ENCODE results near the gene FMO2.
A peak's percentile ranks its signal among the peaks of the same experiment; 100 is the strongest.
"Not testable (repeated sequence)": the region's sequence is repeated elsewhere in the genome, so short reads cannot be mapped to it uniquely, and the experiment has no call there.

Gene FMO2

DNA sequence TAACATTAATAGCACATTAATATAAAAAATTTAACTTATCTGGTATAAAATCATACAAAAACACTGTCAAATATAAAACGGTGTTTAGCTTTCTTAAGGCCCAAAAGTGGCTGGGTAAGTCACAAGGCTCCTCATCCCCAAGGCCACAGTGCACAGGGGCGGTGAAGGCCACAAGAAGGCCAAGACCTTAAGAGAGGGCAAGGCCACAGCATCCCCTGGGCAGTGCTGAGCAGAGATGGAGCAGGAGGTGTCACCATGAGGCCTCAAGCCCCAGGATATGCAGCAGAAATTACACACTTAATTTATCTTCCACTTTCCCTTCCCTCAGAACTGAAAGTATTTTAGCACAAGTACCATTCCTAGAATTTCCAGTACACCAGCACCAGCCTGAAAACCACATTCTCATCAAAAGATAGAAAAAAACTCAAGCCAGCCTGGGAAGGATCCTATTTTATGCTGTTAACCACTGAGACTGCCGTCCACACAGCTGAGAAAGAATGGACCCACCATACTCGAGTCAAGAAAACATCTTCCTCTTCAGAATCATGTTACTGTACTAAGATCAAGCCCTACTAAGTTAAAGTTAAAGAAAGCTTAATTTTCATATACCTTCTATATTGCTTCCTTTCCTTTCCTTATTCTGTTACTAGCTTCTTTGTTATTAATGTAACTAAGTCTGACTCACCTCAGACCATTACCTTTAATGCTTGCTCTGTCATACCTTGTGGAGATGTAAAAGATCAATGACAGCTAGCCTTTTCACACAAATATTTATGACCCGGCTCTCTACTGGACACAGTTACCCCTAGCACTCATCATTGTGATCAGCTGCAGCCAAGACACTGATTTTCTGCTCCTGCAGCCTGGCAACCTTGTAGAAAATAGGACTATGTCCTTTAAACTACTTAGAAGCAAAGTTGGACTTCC is 36.8 kb downstream of the FMO2 start:
- H3K4me3 ChIP-seq (ENCODE audit: low read depth, low read length): no peak overlapping the region
- H3K27ac ChIP-seq: no peak overlapping the region
- TF ChIP-seq, protein P1, sequence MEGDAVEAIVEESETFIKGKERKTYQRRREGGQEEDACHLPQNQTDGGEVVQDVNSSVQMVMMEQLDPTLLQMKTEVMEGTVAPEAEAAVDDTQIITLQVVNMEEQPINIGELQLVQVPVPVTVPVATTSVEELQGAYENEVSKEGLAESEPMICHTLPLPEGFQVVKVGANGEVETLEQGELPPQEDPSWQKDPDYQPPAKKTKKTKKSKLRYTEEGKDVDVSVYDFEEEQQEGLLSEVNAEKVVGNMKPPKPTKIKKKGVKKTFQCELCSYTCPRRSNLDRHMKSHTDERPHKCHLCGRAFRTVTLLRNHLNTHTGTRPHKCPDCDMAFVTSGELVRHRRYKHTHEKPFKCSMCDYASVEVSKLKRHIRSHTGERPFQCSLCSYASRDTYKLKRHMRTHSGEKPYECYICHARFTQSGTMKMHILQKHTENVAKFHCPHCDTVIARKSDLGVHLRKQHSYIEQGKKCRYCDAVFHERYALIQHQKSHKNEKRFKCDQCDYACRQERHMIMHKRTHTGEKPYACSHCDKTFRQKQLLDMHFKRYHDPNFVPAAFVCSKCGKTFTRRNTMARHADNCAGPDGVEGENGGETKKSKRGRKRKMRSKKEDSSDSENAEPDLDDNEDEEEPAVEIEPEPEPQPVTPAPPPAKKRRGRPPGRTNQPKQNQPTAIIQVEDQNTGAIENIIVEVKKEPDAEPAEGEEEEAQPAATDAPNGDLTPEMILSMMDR (IDR thresholded peaks at IDR 0.05; ENCODE audit: low read depth, low read length): no peak
- H3K27me3 ChIP-seq (ENCODE audit: insufficient read depth, low read depth, severe bottlenecking): no peaks in the 10 kb centered on the region
- H3K36me3 ChIP-seq: no peaks in the 10 kb centered on the region
- no peaks in the 10 kb centered on the region for H3K9me3 ChIP-seq (ENCODE audit: severe bottlenecking)
- DNase-seq: no peak

DNA sequence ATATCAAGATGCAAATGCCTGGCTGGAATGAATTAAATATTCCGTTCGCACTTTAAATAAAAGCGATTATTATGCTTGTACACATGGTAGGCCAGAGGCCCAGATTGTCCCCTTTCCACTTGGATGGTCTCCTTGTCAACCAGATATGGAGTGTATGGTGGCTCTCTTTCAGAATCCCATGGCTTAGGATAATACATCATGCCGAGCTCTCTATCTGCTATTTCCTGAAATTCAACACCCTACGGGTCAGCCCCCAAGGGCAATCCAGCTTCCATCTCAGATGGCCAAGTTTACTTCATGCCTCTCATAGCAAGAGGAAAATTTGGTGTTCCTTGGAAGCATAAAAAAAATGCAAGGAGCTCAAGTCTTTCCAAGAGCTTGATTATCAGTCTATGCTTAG is 37.8 kb downstream of the FMO2 start:
- DNase-seq: no peak
- TF ChIP-seq, protein P1 (IDR thresholded peaks at IDR 0.05; ENCODE audit: low read depth, low read length): no peak
- H3K4me3 ChIP-seq (ENCODE audit: low read depth, low read length): no peak overlapping the region
- H3K27ac ChIP-seq: no peak overlapping the region
- no peaks in the 10 kb centered on the region for H3K9me3 ChIP-seq (ENCODE audit: severe bottlenecking)
- H3K36me3 ChIP-seq: no peaks in the 10 kb centered on the region
- no peaks in the 10 kb centered on the region for H3K27me3 ChIP-seq (ENCODE audit: insufficient read depth, low read depth, severe bottlenecking)

DNA sequence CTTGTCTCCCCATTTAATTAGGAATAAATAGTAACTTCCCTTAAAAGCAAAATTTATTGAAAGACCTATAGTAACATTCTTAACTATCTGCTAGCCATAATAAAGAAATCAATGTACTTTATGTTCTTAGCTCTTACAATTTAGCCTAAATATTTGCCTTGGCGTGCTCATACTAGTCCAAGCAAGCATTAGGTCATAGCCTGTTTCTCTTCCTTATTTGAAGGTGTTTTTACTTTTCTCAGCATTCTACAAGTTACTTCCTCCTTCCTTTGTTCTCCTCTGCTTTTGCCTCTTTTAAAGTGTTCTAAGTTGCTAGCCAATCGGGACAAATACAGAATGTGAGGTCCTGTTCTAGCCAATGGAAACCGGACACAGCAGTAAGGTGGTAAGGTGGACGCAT is 39.2 kb downstream of the FMO2 start:
- not testable (repeated sequence) for H3K4me3 ChIP-seq (ENCODE audit: low read depth, low read length); H3K27me3 ChIP-seq (ENCODE audit: insufficient read depth, low read depth, severe bottlenecking); H3K36me3 ChIP-seq; H3K9me3 ChIP-seq (ENCODE audit: severe bottlenecking); DNase-seq; H3K27ac ChIP-seq

DNA sequence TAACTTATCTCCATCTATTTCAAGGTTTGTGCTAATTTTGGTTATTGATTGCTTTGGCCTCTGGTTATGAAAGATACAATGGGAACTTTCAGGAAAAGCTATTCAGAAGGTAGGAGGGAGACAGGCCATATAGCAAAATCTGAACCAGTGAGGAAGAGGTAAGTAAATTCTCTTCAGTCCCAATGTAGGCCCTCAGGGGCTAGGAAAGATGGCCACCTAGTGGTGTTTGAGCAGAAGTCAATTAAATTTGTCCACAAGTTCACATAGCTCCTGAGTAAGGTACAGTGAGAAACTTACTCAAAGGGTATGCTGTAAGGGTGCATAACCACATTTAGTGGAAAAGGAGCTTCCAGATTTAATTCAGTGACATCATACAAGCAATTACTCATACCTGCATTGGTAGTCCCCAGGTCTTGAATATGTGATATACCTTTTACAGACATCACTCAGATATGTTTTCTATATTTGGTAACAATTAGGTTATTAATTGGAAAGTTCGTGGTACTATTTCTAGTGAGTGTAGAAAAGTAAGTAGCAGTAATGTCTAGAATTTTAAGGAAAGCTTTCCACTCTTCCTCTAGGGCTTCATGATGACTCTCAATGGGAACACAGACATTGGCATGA is 41.8 kb downstream of the FMO2 start:
- peak; percentile 12 for DNase-seq
- H3K4me3 ChIP-seq (ENCODE audit: low read depth, low read length): no peak overlapping the region
- TF ChIP-seq, protein P1 (IDR thresholded peaks at IDR 0.05; ENCODE audit: low read depth, low read length): peak; percentile 46
- H3K9me3 ChIP-seq (ENCODE audit: severe bottlenecking): no peaks in the 10 kb centered on the region
- H3K36me3 ChIP-seq: no peaks in the 10 kb centered on the region
- H3K27ac ChIP-seq: no peak overlapping the region
- no peaks in the 10 kb centered on the region for H3K27me3 ChIP-seq (ENCODE audit: insufficient read depth, low read depth, severe bottlenecking)

DNA sequence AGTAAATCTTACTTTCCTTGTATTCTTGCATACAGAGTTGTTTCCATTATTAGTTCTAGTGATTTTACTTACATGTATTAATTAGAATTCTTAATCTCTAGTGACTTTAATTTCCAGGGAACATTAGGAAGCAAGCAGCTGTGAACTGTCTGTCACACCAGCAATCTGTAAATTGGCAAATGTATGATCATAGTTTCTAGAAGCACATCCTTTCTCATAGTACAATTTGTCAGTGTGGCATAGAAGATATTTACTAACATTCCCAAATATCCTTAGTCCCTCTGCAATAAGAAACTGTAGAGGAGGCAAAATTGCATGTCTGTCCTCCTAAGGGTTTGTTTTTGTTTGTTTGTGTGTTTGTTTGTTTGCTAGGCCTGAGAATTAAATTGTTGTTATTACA is 46.2 kb downstream of the FMO2 start:
- H3K9me3 ChIP-seq (ENCODE audit: severe bottlenecking): no peaks in the 10 kb centered on the region
- DNase-seq: no peak
- H3K4me3 ChIP-seq (ENCODE audit: low read depth, low read length): no peak overlapping the region
- H3K27ac ChIP-seq: no peak overlapping the region
- no peaks in the 10 kb centered on the region for H3K27me3 ChIP-seq (ENCODE audit: insufficient read depth, low read depth, severe bottlenecking)
- H3K36me3 ChIP-seq: no peaks in the 10 kb centered on the region
- TF ChIP-seq, protein P1 (IDR thresholded peaks at IDR 0.05; ENCODE audit: low read depth, low read length): no peak

DNA sequence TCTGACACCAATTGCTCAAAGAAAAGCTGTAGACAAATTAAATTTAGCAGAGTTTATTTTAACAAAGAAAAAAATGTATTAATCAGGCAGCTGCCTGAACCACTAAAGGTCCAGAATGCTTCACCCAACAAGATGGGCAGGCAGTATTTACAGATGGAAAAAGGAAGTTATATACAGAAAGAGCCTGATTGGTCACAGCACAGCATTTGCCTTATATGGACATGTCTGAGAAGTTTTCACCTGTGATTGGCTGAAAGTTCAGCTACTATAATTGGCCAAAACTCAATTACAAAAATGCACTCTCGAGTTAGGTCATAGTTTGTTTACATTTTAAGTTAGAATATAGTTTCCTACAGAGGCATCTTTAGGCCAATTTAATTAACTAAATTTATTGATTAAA is 48.1 kb downstream of the FMO2 start:
- H3K9me3 ChIP-seq (ENCODE audit: severe bottlenecking): no peaks in the 10 kb centered on the region
- H3K36me3 ChIP-seq: no peaks in the 10 kb centered on the region
- no peak for DNase-seq
- no peak overlapping the region for H3K4me3 ChIP-seq (ENCODE audit: low read depth, low read length)
- H3K27ac ChIP-seq: no peak overlapping the region
- TF ChIP-seq, protein P1 (IDR thresholded peaks at IDR 0.05; ENCODE audit: low read depth, low read length): no peak
- H3K27me3 ChIP-seq (ENCODE audit: insufficient read depth, low read depth, severe bottlenecking): no peaks in the 10 kb centered on the region

DNA sequence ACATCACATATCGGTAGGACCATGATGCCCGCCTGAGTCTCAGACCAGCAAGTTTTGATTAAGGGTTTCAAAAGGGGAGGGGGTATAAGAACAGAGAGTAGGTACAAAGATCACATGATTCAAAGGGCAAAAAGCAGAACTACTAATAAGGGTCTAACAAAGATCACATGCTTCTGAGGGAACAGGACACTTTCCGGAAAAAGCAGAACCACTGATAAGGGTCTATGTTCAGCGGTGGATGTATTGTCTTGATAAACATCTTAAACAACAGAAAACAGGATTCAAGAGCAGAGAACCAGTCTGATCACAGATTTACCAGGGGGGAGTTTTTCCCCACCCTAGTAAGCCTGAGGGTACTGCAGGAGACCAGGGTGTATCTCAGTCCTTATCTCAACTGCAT is 51.1 kb downstream of the FMO2 start:
- not testable (repeated sequence) for H3K27me3 ChIP-seq (ENCODE audit: insufficient read depth, low read depth, severe bottlenecking); H3K27ac ChIP-seq; H3K36me3 ChIP-seq; H3K4me3 ChIP-seq (ENCODE audit: low read depth, low read length); H3K9me3 ChIP-seq (ENCODE audit: severe bottlenecking); DNase-seq
